ENCODE measurements around the gene A3GALT2. TPM values are rescaled to one million over a fixed set of nuclear protein-coding genes. Genes with fewer than 3 reads are reported as not detected.

Gene A3GALT2
- total and polyA plus RNA-seq, 9 of the 15 experiments (the other 6 are each of a cell fraction or from before 2014, with no cell fraction given) = not detected

DNA sequence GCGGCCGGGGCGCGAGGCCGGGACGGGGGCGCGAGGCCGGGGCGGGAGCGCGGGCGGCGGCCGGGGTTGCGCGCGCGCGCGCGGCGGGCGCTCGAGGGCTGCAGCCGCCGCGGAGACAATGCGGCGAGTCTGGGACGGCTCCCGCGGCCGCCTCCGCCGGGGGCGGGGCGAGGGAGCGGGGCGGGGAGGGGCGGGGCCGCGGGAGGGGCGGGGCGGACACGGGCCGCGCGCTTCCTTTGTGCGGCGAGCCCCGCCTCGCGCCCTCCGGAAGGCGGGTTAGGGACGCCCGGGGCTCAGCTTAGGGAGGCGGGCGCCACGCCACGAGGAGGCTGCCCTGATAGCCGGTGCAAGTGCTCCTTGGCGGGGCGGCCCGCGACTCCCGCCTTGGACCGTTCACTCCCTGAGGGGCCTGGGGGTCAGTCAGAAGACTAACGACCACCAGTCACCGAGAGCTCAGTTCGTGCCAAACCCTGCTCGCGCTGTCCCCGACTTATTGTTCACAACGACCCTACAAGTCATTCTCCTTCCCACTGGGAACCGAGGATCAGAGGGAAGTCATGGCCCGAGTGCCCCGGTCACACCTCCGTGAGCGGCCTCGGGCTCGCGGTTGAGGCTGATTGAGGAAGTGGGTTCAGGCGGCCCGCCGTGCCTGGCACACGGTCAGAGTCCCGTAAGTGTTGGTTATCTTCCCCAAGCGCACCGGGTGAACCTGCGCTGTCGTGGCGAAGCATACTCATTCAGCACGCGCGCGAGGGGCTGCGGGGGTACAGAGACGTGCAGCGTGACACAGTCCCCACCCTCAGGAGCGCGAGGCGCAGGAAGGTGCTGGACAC, 29.1 kb upstream of the A3GALT2 start (continued):
- TF ChIP-seq, protein P1, sequence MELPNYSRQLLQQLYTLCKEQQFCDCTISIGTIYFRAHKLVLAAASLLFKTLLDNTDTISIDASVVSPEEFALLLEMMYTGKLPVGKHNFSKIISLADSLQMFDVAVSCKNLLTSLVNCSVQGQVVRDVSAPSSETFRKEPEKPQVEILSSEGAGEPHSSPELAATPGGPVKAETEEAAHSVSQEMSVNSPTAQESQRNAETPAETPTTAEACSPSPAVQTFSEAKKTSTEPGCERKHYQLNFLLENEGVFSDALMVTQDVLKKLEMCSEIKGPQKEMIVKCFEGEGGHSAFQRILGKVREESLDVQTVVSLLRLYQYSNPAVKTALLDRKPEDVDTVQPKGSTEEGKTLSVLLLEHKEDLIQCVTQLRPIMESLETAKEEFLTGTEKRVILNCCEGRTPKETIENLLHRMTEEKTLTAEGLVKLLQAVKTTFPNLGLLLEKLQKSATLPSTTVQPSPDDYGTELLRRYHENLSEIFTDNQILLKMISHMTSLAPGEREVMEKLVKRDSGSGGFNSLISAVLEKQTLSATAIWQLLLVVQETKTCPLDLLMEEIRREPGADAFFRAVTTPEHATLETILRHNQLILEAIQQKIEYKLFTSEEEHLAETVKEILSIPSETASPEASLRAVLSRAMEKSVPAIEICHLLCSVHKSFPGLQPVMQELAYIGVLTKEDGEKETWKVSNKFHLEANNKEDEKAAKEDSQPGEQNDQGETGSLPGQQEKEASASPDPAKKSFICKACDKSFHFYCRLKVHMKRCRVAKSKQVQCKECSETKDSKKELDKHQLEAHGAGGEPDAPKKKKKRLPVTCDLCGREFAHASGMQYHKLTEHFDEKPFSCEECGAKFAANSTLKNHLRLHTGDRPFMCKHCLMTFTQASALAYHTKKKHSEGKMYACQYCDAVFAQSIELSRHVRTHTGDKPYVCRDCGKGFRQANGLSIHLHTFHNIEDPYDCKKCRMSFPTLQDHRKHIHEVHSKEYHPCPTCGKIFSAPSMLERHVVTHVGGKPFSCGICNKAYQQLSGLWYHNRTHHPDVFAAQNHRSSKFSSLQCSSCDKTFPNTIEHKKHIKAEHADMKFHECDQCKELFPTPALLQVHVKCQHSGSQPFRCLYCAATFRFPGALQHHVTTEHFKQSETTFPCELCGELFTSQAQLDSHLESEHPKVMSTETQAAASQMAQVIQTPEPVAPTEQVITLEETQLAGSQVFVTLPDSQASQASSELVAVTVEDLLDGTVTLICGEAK (IDR thresholded peaks at IDR 0.05) = peak; percentile 55; the same call in 1 of the 2 replicates
- TF ChIP-seq, protein P1 (CRISPR knock-in tag; IDR thresholded peaks at IDR 0.05) = no peak
- TF ChIP-seq GABPB2 (CRISPR knock-in tag; conservative IDR thresholded peaks at IDR 0.05) (0 out of 2 replicates have a peak, but pooled peaks have one; percentile 56), ZNF263 (CRISPR knock-in tag; IDR thresholded peaks at IDR 0.05; ENCODE audit: borderline replicate concordance) (peak; percentile 75; the same call in 1 of the 2 replicates), STAG1 (CRISPR knock-in tag; IDR thresholded peaks at IDR 0.05; ENCODE audit: borderline replicate concordance) (no peak), TCF7 (IDR thresholded peaks at IDR 0.05; ENCODE audit: borderline replicate concordance) (no peak), ZSCAN32 (CRISPR knock-in tag; IDR thresholded peaks at IDR 0.05) (0 out of 2 replicates have a peak, but pooled peaks have one; percentile 43), HCFC1 (IDR thresholded peaks at IDR 0.05; ENCODE audit: low read depth, low read length) (no peak), IFI16 (CRISPR knock-in tag; IDR thresholded peaks at IDR 0.05) (no peak), ZNF830 (CRISPR knock-in tag; IDR thresholded peaks at IDR 0.05) (0 out of 2 replicates have a peak, but pooled peaks have one; percentile 77), RBBP5 (IDR thresholded peaks at IDR 0.05; ENCODE audit: borderline replicate concordance, insufficient read depth, low read length, poor library complexity, severe bottlenecking) (peak; percentile 66), MAFK (IDR thresholded peaks at IDR 0.05; ENCODE audit: low read length) (no peak), EWSR1 (IDR thresholded peaks at IDR 0.05; ENCODE audit: borderline replicate concordance, low read depth, partially characterized antibody) (no peak)
- TF ChIP-seq, protein P2, sequence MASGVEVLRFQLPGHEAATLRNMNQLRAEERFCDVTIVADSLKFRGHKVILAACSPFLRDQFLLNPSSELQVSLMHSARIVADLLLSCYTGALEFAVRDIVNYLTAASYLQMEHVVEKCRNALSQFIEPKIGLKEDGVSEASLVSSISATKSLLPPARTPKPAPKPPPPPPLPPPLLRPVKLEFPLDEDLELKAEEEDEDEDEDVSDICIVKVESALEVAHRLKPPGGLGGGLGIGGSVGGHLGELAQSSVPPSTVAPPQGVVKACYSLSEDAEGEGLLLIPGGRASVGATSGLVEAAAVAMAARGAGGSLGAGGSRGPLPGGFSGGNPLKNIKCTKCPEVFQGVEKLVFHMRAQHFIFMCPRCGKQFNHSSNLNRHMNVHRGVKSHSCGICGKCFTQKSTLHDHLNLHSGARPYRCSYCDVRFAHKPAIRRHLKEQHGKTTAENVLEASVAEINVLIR (CRISPR knock-in tag; IDR thresholded peaks at IDR 0.05) = no peak
- TF ChIP-seq, protein P3, sequence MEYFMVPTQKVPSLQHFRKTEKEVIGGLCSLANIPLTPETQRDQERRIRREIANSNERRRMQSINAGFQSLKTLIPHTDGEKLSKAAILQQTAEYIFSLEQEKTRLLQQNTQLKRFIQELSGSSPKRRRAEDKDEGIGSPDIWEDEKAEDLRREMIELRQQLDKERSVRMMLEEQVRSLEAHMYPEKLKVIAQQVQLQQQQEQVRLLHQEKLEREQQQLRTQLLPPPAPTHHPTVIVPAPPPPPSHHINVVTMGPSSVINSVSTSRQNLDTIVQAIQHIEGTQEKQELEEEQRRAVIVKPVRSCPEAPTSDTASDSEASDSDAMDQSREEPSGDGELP (CRISPR knock-in tag; IDR thresholded peaks at IDR 0.05; ENCODE audit: borderline replicate concordance) = peak; percentile 62; the same call in 1 of the 2 replicates
- TF ChIP-seq, protein P4, sequence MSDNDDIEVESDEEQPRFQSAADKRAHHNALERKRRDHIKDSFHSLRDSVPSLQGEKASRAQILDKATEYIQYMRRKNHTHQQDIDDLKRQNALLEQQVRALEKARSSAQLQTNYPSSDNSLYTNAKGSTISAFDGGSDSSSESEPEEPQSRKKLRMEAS (CRISPR knock-in tag; IDR thresholded peaks at IDR 0.05) = peak; percentile 93
